Trophoblast cell (in vitro differentiated cells and primary cell): ENCODE results near the gene LEMD2.

ENCODE experiments used
- DNase-seq, 2 donors: peaks; one replicate each; pipeline ENCODE4 v3.0.0-alpha.2; 2016
- H2AFZ ChIP-seq: 2 replicates; pipeline ENCODE4 v1.6.1; 2013; ENCODE audit warnings: low read length, moderate library complexity, mild to moderate bottlenecking; ENCODE audit not compliant: insufficient read depth, poor library complexity
- H2AK5ac ChIP-seq: 2 replicates; pipeline ENCODE4 v1.6.1; 2013; ENCODE audit warnings: mild to moderate bottlenecking, low read length
- H2BK120ac ChIP-seq: 2 replicates; pipeline ENCODE4 v1.6.1; 2013; ENCODE audit warnings: low read length, mild to moderate bottlenecking, moderate library complexity; ENCODE audit not compliant: insufficient read depth, poor library complexity
- H2BK12ac ChIP-seq: 2 replicates; pipeline ENCODE4 v1.6.1; 2013; ENCODE audit warnings: mild to moderate bottlenecking, low read length, moderate library complexity
- H2BK5ac ChIP-seq: 2 replicates; pipeline ENCODE4 v1.6.1; 2013; ENCODE audit warnings: low read length, low read depth, moderate library complexity, mild to moderate bottlenecking; ENCODE audit not compliant: poor library complexity
- H3K14ac ChIP-seq: 2 replicates; pipeline ENCODE4 v1.6.1; 2013; ENCODE audit warnings: mild to moderate bottlenecking, low read length
- H3K18ac ChIP-seq: 2 replicates; pipeline ENCODE4 v1.6.1; 2013; ENCODE audit warnings: mild to moderate bottlenecking, low read length
- H3K23ac ChIP-seq: 2 replicates; pipeline ENCODE4 v1.6.1; 2013; ENCODE audit warnings: low read length
- H3K27ac ChIP-seq: 2 replicates; pipeline ENCODE4 v1.5.1; 2013; ENCODE audit warnings: low read depth, mild to moderate bottlenecking, inconsistent platforms, low read length, moderate library complexity
- H3K27me3 ChIP-seq: 2 replicates; pipeline ENCODE4 v1.6.1; 2013; ENCODE audit warnings: inconsistent platforms, mild to moderate bottlenecking, low read length, moderate library complexity; ENCODE audit not compliant: insufficient read depth
- H3K36me3 ChIP-seq, 2 experiments: 1 replicate in 1 of 2; 2 replicates in 1 of 2; pipeline ENCODE4 v1.6.1; 2013; ENCODE audit warnings: low read length in 2 of 2, mild to moderate bottlenecking in 2 of 2, moderate library complexity in 1 of 2; ENCODE audit not compliant: insufficient read depth in 2 of 2, control insufficient read depth in 1 of 2
- H3K4ac ChIP-seq: 2 replicates; pipeline ENCODE4 v1.6.1; 2013; ENCODE audit warnings: low read depth, mild to moderate bottlenecking, low read length, moderate library complexity
- H3K4me1 ChIP-seq, 2 experiments: 1 replicate in 1 of 2; 2 replicates in 1 of 2; pipeline ENCODE4 v1.6.1; 2013; ENCODE audit warnings: low read length in 2 of 2, mild to moderate bottlenecking in 2 of 2, moderate library complexity in 1 of 2; ENCODE audit not compliant: insufficient read depth in 2 of 2, control insufficient read depth in 1 of 2
- H3K4me2 ChIP-seq: 2 replicates; pipeline ENCODE4 v1.6.1; 2013; ENCODE audit warnings: inconsistent platforms, mild to moderate bottlenecking, low read length, moderate library complexity
- H3K4me3 ChIP-seq: 2 replicates; pipeline ENCODE4 v1.5.1; 2013; ENCODE audit warnings: mild to moderate bottlenecking, low read depth, low read length, inconsistent platforms
- H3K79me1 ChIP-seq: one replicate; pipeline ENCODE4 v1.6.1; 2013; ENCODE audit warnings: low read length
- H3K79me2 ChIP-seq: 2 replicates; pipeline ENCODE4 v1.6.1; 2013; ENCODE audit warnings: low read length, mild to moderate bottlenecking; ENCODE audit not compliant: control insufficient read depth, insufficient read depth, poor library complexity
- H3K9ac ChIP-seq: 2 replicates; pipeline ENCODE4 v1.6.1; 2013; ENCODE audit warnings: mild to moderate bottlenecking, low read length
- H3K9me3 ChIP-seq: 2 replicates; pipeline ENCODE4 v1.6.1; 2013; ENCODE audit warnings: low read depth, mild to moderate bottlenecking, control low read depth, inconsistent platforms, low read length; ENCODE audit not compliant: insufficient read depth
- H4K12ac ChIP-seq: 2 replicates; pipeline ENCODE4 v1.6.1; 2013; ENCODE audit warnings: low read depth, mild to moderate bottlenecking, low read length, moderate library complexity
- H4K8ac ChIP-seq: 2 replicates; pipeline ENCODE4 v1.6.1; 2013; ENCODE audit warnings: low read depth, mild to moderate bottlenecking, low read length, moderate library complexity
- H4K91ac ChIP-seq: one replicate; pipeline ENCODE4 v1.6.1; 2013; ENCODE audit warnings: low read depth, mild to moderate bottlenecking, low read length, moderate library complexity
- WGBS: extraction: QIAGEN DNeasy Blood & Tissue Kit; methylation state at CpG from one replicate; pipeline ENCODE4 v1.1.7; 2013; ENCODE audit warnings: missing lambda C conversion rate; ENCODE audit not compliant: insufficient read length, insufficient coverage; ENCODE audit errors: extremely low coverage; 5-methylcytosine and 5-hydroxymethylcytosine counted together

The LEMD2 gene

GRCh38 chr6:33730611-33731010 is 58.3 kb downstream of the LEMD2 start:
- no peaks in the 10 kb centered on the region for H3K27me3 ChIP-seq
- H3K14ac ChIP-seq: no peak overlapping the region
- no CpG with 5 or more reads among the region's 10 CpGs for WGBS

GRCh38 chr6:33729059-33729458 is 59.9 kb downstream of the LEMD2 start:
- peaks cover 4% of the 10 kb centered on the region for H3K79me2 ChIP-seq
- H3K23ac ChIP-seq: no peak overlapping the region
- no peak overlapping the region for H2BK12ac ChIP-seq
- no peak overlapping the region for H3K4me2 ChIP-seq
- H2BK5ac ChIP-seq: no peak overlapping the region
- H2AK5ac ChIP-seq: no peak overlapping the region
- no peak overlapping the region for H4K8ac ChIP-seq
- H2AFZ ChIP-seq: no peak overlapping the region
- no peak overlapping the region for H4K91ac ChIP-seq
- H3K4me3 ChIP-seq: no peak overlapping the region
- H3K4me1 ChIP-seq: peaks cover 33 to 34% of the 10 kb centered on the region in 2 experiments
- no peak overlapping the region for H3K18ac ChIP-seq
- WGBS: no CpG with 5 or more reads among the region's 6 CpGs
- H2BK120ac ChIP-seq: no peak overlapping the region
- H4K12ac ChIP-seq: no peak overlapping the region
- no peaks in the 10 kb centered on the region for H3K36me3 ChIP-seq
- no peak overlapping the region for H3K9ac ChIP-seq
- no peak overlapping the region for H3K14ac ChIP-seq
- H3K27ac ChIP-seq: no peak overlapping the region
- H3K79me1 ChIP-seq: peaks cover 15% of the 10 kb centered on the region
- peaks cover 4% of the 10 kb centered on the region for H3K9me3 ChIP-seq
- DNase-seq: no peak
- H3K27me3 ChIP-seq: no peaks in the 10 kb centered on the region
- no peak overlapping the region for H3K4ac ChIP-seq

More at GRCh38 chr6:33730611-33731010, 58.3 kb downstream of the LEMD2 start:
- Histone ChIP-seq H4K12ac (no peak overlapping the region), H4K91ac (no peak overlapping the region), H2BK12ac (no peak overlapping the region), H2BK5ac (no peak overlapping the region), H3K36me3 (no peaks in the 10 kb centered on the region), H3K4me2 (no peak overlapping the region), H2AFZ (no peak overlapping the region), H2BK120ac (peak overlapping the region; percentile 11), H3K9ac (no peak overlapping the region), H3K4me3 (no peak overlapping the region), H4K8ac (no peak overlapping the region), H3K18ac (no peak overlapping the region), H3K4me1 (peaks cover 41 to 45% of the 10 kb centered on the region in 2 experiments), H3K9me3 (peaks cover 4% of the 10 kb centered on the region), H3K23ac (no peak overlapping the region), H2AK5ac (no peak overlapping the region), H3K27ac (no peak overlapping the region), H3K79me2 (peaks cover 4% of the 10 kb centered on the region), H3K79me1 (peaks cover 22% of the 10 kb centered on the region), H3K4ac (no peak overlapping the region)
- DNase-seq: no peak

DNA sequence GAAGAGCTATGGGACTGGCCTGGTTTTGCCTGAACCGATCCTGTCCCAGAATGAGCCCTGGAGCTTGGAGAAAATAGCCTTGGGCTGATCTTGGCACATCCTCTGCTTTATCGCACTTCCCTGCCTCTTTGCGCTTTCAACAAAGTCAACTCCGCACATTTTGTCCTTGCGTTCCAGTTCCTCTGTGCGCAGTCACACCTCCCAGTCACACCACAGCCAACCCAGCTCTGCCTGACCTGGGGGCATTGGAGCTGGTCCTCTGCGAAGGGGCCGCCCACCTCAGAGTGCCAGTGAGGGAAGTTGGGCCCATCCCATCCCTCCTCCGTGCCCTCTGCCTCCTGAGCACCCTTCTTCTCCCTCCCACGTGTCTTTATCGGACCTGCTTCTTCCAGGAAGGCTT is 60.5 kb downstream of the LEMD2 start:
- H2AFZ ChIP-seq: no peak overlapping the region
- peaks cover 2% of the 10 kb centered on the region for H3K79me2 ChIP-seq
- no peak overlapping the region for H3K27ac ChIP-seq
- H3K23ac ChIP-seq: no peak overlapping the region
- no peak overlapping the region for H3K4ac ChIP-seq
- no peak overlapping the region for H2BK120ac ChIP-seq
- no peak overlapping the region for H2BK12ac ChIP-seq
- peaks cover 29 to 31% of the 10 kb centered on the region in 2 experiments for H3K4me1 ChIP-seq
- no peak overlapping the region for H4K12ac ChIP-seq
- no peak overlapping the region for H4K91ac ChIP-seq
- no peak overlapping the region for H3K9ac ChIP-seq
- H4K8ac ChIP-seq: no peak overlapping the region
- no CpG with 5 or more reads among the region's 11 CpGs for WGBS
- no peak overlapping the region for H3K4me3 ChIP-seq
- H3K4me2 ChIP-seq: no peak overlapping the region
- H3K27me3 ChIP-seq: no peaks in the 10 kb centered on the region
- H3K36me3 ChIP-seq: no peaks in the 10 kb centered on the region
- DNase-seq: no peak
- H2AK5ac ChIP-seq: no peak overlapping the region
- no peak overlapping the region for H3K14ac ChIP-seq
- no peak overlapping the region for H3K18ac ChIP-seq
- H2BK5ac ChIP-seq: no peak overlapping the region
- H3K9me3 ChIP-seq: peaks cover 4% of the 10 kb centered on the region
- H3K79me1 ChIP-seq: peaks cover 13% of the 10 kb centered on the region

DNA sequence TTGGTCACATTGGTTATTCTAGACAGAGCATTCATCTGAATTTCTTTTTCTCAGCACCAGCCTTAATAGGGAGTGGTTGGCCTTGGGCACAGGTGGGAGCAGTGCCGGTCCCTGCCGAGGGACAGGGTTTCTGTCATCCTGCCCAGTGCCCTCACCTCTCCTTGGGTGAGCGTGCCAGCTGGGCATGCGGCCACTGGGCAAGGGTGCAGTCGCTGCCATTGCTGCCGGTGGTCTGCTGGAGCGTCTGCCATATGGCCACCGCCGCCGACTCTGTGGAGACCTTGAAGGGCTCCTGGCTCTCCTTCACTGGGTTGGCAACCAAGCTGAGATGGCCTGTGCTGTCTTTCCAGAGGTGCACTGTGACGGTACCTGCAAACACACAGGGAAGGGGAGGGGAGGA is 61.0 kb downstream of the LEMD2 start:
- H4K12ac ChIP-seq: no peak overlapping the region
- H2AK5ac ChIP-seq: no peak overlapping the region
- DNase-seq: no peak
- H2BK12ac ChIP-seq: no peak overlapping the region
- no peaks in the 10 kb centered on the region for H3K36me3 ChIP-seq
- H3K79me2 ChIP-seq: peaks cover 2% of the 10 kb centered on the region
- H3K9ac ChIP-seq: no peak overlapping the region
- H3K9me3 ChIP-seq: peaks cover 4% of the 10 kb centered on the region
- WGBS: no CpG with 5 or more reads among the region's 11 CpGs
- no peak overlapping the region for H3K27ac ChIP-seq
- H3K18ac ChIP-seq: no peak overlapping the region
- H4K8ac ChIP-seq: no peak overlapping the region
- H4K91ac ChIP-seq: no peak overlapping the region
- peaks cover 24 to 26% of the 10 kb centered on the region in 2 experiments for H3K4me1 ChIP-seq
- no peak overlapping the region for H3K23ac ChIP-seq
- H2AFZ ChIP-seq: no peak overlapping the region
- no peak overlapping the region for H3K4me2 ChIP-seq
- H2BK120ac ChIP-seq: no peak overlapping the region
- H3K27me3 ChIP-seq: no peaks in the 10 kb centered on the region
- no peak overlapping the region for H3K4me3 ChIP-seq
- H3K4ac ChIP-seq: no peak overlapping the region
- H2BK5ac ChIP-seq: no peak overlapping the region
- H3K14ac ChIP-seq: no peak overlapping the region
- peaks cover 12% of the 10 kb centered on the region for H3K79me1 ChIP-seq
